Measurements from ENCODE around the gene PABPN1L.

GRCh38 chr16:88910284-88911135 is 44.0 kb upstream of the PABPN1L start:
- no peak for TF ChIP-seq MYC (IDR thresholded peaks at IDR 0.05; ENCODE audit: low read depth, low read length)
- TF ChIP-seq MYC (CRISPR knock-in tag; IDR thresholded peaks at IDR 0.05; ENCODE audit: borderline replicate concordance, low read depth) = no peak
- no peak for TF ChIP-seq LARP7 (IDR thresholded peaks at IDR 0.05)
- TF ChIP-seq ZNF146 (CRISPR knock-in tag; IDR thresholded peaks at IDR 0.05; ENCODE audit: unreplicated experiment) = no peak
- no peak; the same call in 1 of the 2 replicates for TF ChIP-seq ZBTB33 (CRISPR knock-in tag; IDR thresholded peaks at IDR 0.05)
- TF ChIP-seq TAF7 (tag; IDR thresholded peaks at IDR 0.05) = no peak
- no peak for TF ChIP-seq TRIM25 (IDR thresholded peaks at IDR 0.05; ENCODE audit: borderline replicate concordance)
- no peak for TF ChIP-seq ZNF589 (CRISPR knock-in tag; IDR thresholded peaks at IDR 0.05; ENCODE audit: low read depth)
- TF ChIP-seq SIN3B (IDR thresholded peaks at IDR 0.05; ENCODE audit: low read depth) = no peak
- no peak for TF ChIP-seq EZH2 (IDR thresholded peaks at IDR 0.05; ENCODE audit: borderline replicate concordance, low read depth, low read length)
- no peak for TF ChIP-seq ZNF174 (CRISPR knock-in tag; IDR thresholded peaks at IDR 0.05)
- TF ChIP-seq TRIM24 (IDR thresholded peaks at IDR 0.05) = no peak

All from K562 (cell line).